Measurements from ENCODE around the gene CGNL1.

The CGNL1 gene

GRCh38 chr15:57423599-57424140 lies 47.4 kb downstream of the CGNL1 start:
- DNase-seq: no peak

- DNase-seq: no peak
Observed at GRCh38 chr15:57424628-57425405, 48.5 kb downstream of the CGNL1 start.

DNA sequence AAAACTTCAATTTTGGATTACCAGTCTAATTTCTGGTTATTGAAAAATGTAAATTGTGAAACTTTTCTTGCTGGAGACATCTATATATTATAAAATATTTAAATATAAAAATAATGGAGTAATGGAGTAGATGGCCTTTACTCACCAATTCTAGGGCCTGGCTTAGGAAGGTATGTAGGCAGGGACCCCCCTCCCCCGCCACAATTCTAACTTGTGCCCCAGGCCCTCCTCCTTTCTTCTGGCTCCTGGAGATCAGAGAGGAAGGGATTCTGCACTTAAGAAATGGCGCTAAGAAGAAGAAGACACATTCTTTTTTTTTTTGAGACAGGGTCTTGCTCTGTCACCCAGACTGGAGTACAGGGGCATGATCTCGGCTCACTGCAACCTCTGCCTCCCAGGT lies 49.5 kb downstream of the CGNL1 start:
- no peak for DNase-seq

DNA sequence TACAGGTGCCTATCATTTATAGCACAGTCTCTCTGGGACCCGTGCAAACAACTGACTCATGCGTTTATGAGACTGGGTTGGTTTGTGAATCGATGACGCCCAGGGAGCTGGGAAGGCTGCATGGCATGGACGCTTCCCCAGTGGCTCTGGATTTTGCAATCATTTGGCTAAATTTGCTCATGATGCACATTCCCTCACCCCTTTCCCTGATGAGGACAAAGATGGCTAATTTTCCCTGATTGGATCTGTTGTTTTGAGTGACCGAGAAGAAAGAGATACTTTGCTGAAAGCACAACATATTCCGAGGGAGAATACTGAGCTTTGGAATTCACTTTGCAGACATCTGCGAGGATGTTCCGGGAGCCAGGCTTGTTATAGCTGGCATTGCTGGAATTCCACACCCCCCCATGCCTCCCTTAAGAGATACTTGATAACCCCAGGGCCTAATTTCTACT lies 51.1 kb downstream of the CGNL1 start:
- no peak for DNase-seq

DNA sequence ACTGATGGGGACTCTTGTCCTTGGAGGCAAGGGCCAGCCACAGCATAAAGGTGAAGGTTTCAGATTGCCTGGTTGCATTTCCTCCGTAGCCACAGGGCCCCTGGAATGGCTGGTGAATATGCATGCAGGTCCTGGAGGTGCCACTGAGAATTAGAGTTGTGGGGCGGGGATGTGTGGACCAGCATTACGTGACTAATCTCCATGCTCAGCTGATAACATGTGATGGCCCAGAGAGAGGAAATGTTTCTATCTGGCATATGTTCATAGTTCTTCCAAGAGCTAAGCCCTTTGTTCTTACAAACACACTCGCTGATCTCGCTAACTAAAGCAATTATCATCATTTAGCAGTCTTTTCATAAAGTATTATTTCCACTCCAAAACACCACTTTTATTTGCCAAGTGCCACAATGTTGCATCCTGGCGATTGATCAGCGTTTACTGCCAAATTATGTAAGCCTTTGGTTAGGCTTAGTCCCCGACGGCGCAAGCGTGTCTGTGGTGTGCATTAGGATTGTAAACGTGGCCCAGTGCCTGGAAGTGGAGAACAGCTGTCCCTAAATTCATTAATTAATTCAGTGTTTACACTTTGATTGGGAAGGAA lies 55.9 kb downstream of the CGNL1 start:
- no peak for DNase-seq

DNA sequence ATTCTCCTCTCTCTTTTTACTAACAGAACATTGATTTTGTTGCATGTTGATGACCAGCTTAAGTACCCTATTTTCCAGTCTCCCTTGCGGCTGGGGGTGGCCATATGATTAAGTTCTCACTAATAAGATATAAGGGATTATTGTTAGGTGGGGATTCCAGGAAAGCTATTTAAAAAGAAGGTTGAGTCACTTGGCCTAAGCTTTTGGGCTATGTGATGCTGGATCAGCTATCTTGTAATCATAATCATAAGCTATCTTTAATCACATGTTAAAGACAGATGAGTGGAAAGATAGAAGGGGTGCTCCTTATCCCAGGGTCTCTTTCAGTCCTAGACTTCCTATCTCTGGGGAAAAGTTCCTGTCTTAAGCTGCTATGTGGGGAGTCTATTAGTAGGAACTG lies 59.9 kb downstream of the CGNL1 start:
- DNase-seq: no peak

- no peak for DNase-seq
Observed at GRCh38 chr15:57436961-57437360, 60.7 kb downstream of the CGNL1 start.

- no peak for DNase-seq
Observed at GRCh38 chr15:57437564-57437963, 61.3 kb downstream of the CGNL1 start.

GRCh38 chr15:57438166-57438565 lies 61.9 kb downstream of the CGNL1 start:
- DNase-seq: no peak

- no peak for DNase-seq
Observed at GRCh38 chr15:57439128-57440027, 63.1 kb downstream of the CGNL1 start.

GRCh38 chr15:57440167-57440566 lies 63.9 kb downstream of the CGNL1 start:
- DNase-seq: no peak

DNA sequence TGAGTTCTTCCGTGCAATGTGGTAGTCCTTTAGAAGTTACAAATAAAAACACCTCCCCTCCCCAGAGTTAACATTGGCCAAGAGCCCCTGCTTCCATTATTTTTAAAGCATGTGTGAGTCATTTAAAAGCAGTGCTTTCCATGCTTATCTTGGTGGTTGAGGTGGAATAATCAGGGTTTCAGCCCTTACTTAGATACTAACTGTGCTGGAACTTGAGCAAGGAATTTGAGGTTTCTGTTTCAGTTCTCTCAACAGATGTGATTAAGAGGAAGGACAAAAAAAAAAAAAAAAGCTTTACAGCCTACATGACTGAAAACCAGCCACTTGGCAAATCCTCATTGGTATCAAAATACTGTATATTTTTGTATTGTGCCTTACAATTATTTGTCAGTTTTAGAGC lies 64.5 kb downstream of the CGNL1 start:
- no peak for DNase-seq

DNA sequence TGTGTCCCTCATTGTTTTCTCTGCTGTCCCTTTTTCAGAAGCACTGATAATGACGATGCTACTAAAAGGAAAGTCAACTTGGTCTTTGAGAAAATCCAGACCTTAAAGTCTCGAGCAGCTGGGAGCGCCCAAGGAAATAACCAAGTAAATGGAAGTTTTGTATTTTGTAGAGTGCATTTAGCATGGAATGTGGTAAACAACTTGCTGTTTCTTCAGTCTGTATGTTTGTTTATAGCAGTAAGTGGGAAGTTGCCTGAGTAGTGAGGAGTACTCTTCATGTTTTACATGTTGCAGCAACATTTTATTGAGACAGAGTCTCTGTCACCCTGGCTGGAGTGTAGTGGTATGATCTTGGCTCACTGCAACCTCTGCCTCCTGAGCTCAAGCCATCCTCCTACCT lies 66.0 kb downstream of the CGNL1 start:
- no peak for DNase-seq

- no peak for DNase-seq
Observed at GRCh38 chr15:57443486-57443885, 67.2 kb downstream of the CGNL1 start.

- DNase-seq: no peak
Observed at GRCh38 chr15:57444877-57445513, 68.7 kb downstream of the CGNL1 start.

DNA sequence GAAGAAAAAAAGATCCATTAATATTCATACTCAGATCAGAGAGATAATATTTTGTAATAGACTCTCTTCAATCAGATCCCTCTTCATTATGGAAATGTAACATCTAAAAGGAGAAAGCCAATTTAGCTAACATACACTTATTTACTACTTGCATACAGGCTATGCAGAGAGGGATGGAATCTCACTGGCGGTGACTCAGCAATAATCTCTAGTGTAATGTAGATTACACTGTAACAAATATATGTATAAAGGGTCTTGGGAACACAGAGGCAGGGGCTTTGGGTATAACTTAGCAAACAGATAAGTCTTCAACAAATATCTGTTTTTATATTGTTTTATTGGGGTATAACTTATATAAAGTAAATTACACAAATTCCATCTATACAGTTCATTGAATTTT lies 69.6 kb downstream of the CGNL1 start:
- DNase-seq: no peak

DNA sequence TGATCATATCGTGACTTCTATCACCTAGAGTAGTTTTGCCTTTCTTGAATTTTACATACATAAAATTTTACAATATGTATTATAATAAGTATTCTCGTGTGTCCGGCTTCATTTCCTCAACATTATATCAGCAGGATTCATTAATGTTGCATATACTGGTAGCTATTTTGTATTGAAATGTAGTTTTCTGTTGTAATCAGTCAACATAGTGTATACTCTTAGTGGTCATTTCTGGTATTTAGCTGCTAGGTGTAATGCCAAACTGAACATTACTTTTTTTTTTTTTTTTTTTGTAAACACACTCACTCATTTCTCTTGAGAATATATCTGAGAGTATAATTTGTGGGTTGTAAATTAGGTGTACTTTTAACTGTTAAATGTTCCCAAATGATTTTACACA lies 70.1 kb downstream of the CGNL1 start:
- DNase-seq: no peak

DNA sequence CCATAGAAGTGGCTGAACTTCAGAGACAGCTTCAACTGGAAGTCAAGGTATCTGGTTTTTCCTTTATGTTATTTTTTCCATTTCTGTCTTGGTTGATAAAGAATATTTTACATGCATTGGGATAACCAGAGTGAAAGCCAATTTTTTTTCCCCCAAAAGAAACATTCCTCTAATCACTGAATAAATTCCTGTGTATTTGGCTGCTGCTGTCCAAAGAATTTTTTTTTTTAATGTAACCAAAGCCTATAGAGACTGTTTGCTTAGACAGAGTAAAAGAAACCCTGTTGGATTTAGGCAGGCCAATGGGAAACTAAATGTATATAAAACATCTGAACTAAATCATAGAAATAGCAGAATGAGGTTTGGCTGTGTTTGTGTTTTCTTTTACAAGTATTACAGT lies 75.2 kb downstream of the CGNL1 start:
- no peak for DNase-seq

- DNase-seq: no peak
Observed at GRCh38 chr15:57452090-57452754, 75.9 kb downstream of the CGNL1 start.

GRCh38 chr15:57455929-57456328 lies 79.6 kb downstream of the CGNL1 start:
- DNase-seq: no peak

DNA sequence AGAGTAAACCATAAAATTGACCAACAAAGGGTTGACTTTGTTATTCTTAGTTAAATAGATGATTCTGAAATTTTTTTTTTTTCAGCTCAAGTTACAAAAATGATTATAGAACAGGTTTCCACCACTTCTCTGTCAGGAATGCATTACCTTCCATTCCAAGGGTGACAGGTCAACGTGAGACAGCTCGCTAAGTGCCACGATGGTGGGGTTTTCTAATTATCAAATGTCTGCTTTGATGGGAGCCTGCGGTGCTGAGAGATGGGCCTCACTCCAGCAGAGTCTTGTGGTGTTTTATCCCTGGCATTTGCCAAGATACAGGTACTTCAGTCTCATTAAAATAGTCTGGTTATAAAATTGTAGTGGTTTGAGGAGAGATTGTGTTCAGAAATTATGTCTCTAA lies 80.3 kb downstream of the CGNL1 start:
- no peak for DNase-seq

GRCh38 chr15:57457726-57458125 lies 81.4 kb downstream of the CGNL1 start:
- no peak for DNase-seq
